GM10248 (cell line): ENCODE results near the gene CTH.
A peak's percentile ranks its signal among the peaks of the same experiment; 100 is the strongest.

Source experiments
- CTCF ChIA-PET: fragments of 300-600 bp; sonication (Branson Sonifier 250); formaldehyde crosslinking; extraction: SDS; loops from one replicate; lab custom pipeline; 2021; ENCODE audit warnings: antibody characterized with exemption; lab: Yijun Ruan, JAX
- POLR2A ChIA-PET: fragments of 350-650 bp; sonication (Branson Sonifier 250); formaldehyde crosslinking; extraction: SDS; loops from one replicate; lab custom pipeline; 2020; ENCODE audit warnings: antibody characterized with exemption; lab: Yijun Ruan, JAX
- DNase-seq: peaks from one replicate; pipeline ENCODE4 v3.0.0; 2012; ENCODE audit errors: extremely low spot score
- TF ChIP-seq, protein P1 (sequence below): IDR thresholded peaks from 2 replicates; pipeline ENCODE4 v1.5.1; 2012; ENCODE audit warnings: mild to moderate bottlenecking, low read depth; ENCODE audit errors: extremely low read depth, missing control alignments, control extremely low read depth

Gene CTH

DNA sequence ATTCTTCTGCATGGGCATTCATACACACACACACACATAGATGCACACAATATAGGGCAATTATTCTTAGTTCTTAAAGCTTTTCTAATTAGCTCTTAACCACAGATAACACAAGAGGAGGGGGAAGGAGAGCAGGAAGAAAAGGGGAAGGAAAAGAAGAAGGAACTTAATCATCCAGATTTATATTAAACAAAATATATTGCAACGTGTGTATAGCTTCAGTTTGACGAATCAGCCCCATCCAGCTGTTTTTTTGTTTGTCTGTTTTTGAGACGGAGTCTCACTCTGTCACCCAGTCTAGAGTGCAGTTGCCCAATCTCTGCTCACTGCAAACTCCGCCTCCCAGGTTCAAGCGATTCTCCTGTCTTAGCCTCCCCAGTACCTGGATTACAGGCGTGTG lies 34.9 kb upstream of the CTH start:
- no peak for DNase-seq
- ChIA-PET POLR2A (no interaction called here), CTCF (no interaction called here)
- TF ChIP-seq, protein P1, sequence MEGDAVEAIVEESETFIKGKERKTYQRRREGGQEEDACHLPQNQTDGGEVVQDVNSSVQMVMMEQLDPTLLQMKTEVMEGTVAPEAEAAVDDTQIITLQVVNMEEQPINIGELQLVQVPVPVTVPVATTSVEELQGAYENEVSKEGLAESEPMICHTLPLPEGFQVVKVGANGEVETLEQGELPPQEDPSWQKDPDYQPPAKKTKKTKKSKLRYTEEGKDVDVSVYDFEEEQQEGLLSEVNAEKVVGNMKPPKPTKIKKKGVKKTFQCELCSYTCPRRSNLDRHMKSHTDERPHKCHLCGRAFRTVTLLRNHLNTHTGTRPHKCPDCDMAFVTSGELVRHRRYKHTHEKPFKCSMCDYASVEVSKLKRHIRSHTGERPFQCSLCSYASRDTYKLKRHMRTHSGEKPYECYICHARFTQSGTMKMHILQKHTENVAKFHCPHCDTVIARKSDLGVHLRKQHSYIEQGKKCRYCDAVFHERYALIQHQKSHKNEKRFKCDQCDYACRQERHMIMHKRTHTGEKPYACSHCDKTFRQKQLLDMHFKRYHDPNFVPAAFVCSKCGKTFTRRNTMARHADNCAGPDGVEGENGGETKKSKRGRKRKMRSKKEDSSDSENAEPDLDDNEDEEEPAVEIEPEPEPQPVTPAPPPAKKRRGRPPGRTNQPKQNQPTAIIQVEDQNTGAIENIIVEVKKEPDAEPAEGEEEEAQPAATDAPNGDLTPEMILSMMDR = no peak

DNA sequence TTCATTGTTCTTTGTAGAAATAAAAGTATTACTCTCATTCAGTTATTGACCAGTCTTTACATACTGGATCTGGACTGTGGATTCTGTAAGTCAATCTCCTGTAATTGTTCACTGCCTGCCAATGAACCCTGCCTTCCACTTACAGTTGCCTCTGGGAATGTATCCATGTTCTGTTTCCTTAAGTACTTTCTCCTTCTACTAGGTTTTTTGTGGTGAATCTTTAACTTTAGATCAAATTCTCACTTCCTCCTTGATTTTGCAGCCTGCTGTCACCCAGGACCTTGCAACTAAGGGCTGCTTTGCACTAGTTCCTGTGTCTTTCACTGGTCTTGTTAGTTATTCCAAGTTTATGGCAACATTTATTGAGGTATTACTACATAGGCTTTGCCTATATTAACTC lies 28.4 kb upstream of the CTH start:
- TF ChIP-seq, protein P1 = no peak
- DNase-seq = peak; percentile 27
- ChIA-PET POLR2A (no interaction called here), CTCF (interaction anchor here (1.1 to 1.7 kb wide), 2 partner anchors 9 to 28 kb away, joined by 4 to 5 read pairs; partner anchors contain the start of gene CTH)

- ChIA-PET CTCF (interaction anchor here (1.0 to 1.7 kb wide), 3 partner anchors 8 to 39 kb away, joined by 3 to 5 read pairs (median 4); partner anchors contain the start of gene CTH), POLR2A (no interaction called here)
- DNase-seq = no peak
- TF ChIP-seq, protein P1 = no peak
Measured at GRCh38 chr1:70383483-70383882, 27.6 kb upstream of the CTH start.

DNA sequence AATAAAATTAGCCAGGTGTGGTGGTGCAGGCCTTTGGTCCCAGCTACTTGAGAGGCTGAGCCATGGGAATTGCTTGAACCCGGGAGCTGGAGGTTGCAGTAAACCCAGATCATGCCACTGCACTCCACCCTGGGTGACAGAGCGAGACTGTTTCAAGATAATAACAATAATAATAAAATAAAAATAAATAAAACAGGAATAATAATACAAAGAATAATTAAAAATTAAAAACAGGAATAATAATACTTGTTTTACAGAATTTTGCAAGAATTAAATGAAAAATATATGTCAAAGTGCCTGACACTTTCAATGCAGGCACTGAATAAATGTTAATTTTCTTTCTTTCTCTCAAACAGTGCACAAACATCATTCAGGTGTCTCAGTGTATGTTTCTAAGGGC lies 26.5 kb upstream of the CTH start:
- TF ChIP-seq, protein P1 = no peak
- POLR2A ChIA-PET = no interaction called here
- CTCF ChIA-PET = no interaction called here
- no peak for DNase-seq

DNA sequence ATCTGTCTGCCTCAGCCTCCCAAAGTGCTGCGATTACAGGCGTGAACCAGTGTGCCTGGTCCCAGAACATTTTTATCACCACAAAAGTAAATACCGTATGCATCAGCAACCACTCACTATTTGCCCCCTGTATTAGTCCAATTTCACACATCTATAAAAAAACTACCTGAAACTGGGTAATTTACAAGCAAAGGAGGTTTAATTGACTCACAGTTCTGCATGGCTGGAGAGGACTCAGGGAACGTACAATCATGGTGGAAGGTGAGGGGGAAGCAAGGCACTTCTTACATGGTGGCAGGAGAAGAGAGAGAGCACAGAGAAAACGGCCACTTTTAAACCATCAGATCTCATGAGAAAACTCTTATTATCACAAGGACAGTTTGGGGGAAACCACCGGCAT lies 25.6 kb upstream of the CTH start:
- POLR2A ChIA-PET = no interaction called here
- no peak for DNase-seq
- CTCF ChIA-PET = interaction anchor here (1.0 kb wide), 1 partner anchor 437 kb away, joined by 3 read pairs; no protein-coding TSS in a partner anchor
- TF ChIP-seq, protein P1 = no peak

DNA sequence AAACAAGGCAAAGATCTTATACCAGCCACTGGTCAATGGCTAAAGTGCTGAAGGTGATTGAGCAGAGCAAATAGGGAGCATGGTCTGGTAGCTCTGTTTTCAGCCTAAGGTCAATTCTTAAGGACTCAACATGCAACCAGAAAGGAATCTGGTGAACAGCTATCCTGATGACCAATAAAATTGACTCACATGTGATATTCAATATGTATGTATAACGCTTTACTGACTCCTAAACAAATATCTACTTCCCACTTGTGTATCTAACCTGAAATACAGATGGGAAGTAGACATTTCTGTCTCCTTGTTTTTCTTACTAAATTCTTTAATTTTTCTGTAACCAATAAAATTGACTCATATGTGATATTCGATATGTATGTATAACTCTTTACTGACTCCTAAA lies 24.9 kb upstream of the CTH start:
- ChIA-PET CTCF (interaction anchor here (1.0 kb wide), 1 partner anchor 436 kb away, joined by 3 read pairs; no protein-coding TSS in a partner anchor), POLR2A (no interaction called here)
- no peak for DNase-seq
- TF ChIP-seq, protein P1 = no peak
